ENCODE results near the gene RECK.
"Not testable (repeated sequence)": the region's sequence is repeated elsewhere in the genome, so short reads cannot be mapped to it uniquely, and the experiment has no call there.

DNA sequence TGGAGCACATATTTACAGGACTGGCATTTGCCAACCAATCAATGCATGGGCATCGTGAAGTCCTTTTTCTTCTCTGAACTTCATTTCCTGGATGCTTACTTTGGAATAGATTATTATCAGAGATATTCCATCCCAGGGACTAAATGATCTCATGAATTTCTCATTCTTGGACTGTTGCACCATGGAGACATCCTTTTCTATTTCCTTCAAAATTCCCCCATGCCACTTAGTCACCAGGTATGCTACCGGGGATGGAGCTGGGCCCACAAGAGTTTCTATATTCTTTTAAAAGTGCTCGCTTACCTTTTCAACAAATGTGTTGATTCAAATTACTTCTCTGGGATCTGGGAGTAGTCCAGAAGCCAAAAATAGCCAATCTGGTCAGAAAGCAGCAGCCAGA, 43.6 kb upstream of the RECK start:
- not testable (repeated sequence) for TF ChIP-seq POLR2A (IDR thresholded peaks at IDR 0.05)
- TF ChIP-seq, protein P1, sequence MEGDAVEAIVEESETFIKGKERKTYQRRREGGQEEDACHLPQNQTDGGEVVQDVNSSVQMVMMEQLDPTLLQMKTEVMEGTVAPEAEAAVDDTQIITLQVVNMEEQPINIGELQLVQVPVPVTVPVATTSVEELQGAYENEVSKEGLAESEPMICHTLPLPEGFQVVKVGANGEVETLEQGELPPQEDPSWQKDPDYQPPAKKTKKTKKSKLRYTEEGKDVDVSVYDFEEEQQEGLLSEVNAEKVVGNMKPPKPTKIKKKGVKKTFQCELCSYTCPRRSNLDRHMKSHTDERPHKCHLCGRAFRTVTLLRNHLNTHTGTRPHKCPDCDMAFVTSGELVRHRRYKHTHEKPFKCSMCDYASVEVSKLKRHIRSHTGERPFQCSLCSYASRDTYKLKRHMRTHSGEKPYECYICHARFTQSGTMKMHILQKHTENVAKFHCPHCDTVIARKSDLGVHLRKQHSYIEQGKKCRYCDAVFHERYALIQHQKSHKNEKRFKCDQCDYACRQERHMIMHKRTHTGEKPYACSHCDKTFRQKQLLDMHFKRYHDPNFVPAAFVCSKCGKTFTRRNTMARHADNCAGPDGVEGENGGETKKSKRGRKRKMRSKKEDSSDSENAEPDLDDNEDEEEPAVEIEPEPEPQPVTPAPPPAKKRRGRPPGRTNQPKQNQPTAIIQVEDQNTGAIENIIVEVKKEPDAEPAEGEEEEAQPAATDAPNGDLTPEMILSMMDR (IDR thresholded peaks at IDR 0.05 in 4 of 5, conservative IDR thresholded peaks at IDR 0.05 in 1 of 5), result not testable (repeated sequence)
